GM19324 (cell line): ENCODE results near the gene STRIP1.
"Not testable (repeated sequence)": the region's sequence is repeated elsewhere in the genome, so short reads cannot be mapped to it uniquely, and the experiment has no call there.

Source experiments
- ATAC-seq: cut with Tn5 transposase; IDR thresholded peaks from one replicate; pipeline ENCODE4 v1.9.1; 2021; ENCODE audit warnings: mild to moderate bottlenecking, moderate library complexity; ENCODE audit not compliant: unreplicated experiment, low FRiP score

Gene STRIP1

GRCh38 chr1:110007046-110007830 lies 27.2 kb upstream of the STRIP1 start:
- ATAC-seq = no peak

GRCh38 chr1:110008971-110009565 lies 25.4 kb upstream of the STRIP1 start:
- no peak for ATAC-seq

GRCh38 chr1:110011527-110012041 lies 22.8 kb upstream of the STRIP1 start:
- ATAC-seq = peak; percentile 92

GRCh38 chr1:110012100-110012780 lies 22.2 kb upstream of the STRIP1 start:
- peak; percentile 52 for ATAC-seq

GRCh38 chr1:110017792-110018191 lies 16.6 kb upstream of the STRIP1 start:
- ATAC-seq = no peak

GRCh38 chr1:110018396-110018795 lies 16.0 kb upstream of the STRIP1 start:
- no peak for ATAC-seq

- ATAC-seq = no peak
Observed at GRCh38 chr1:110019770-110020169, 14.7 kb upstream of the STRIP1 start.

- no peak for ATAC-seq
Observed at GRCh38 chr1:110021285-110021684, 13.1 kb upstream of the STRIP1 start.

- no peak for ATAC-seq
Observed at GRCh38 chr1:110024613-110025012, 9.8 kb upstream of the STRIP1 start.

GRCh38 chr1:110030687-110031086 lies 3.7 kb upstream of the STRIP1 start:
- not testable (repeated sequence) for ATAC-seq

GRCh38 chr1:110032327-110032726 lies 2.1 kb upstream of the STRIP1 start:
- ATAC-seq = no peak

- ATAC-seq = no peak
Observed at GRCh38 chr1:110033421-110033820, 1.0 kb upstream of the STRIP1 start.

GRCh38 chr1:110034040-110034450 lies 379 bp upstream of the STRIP1 start:
- no peak for ATAC-seq

- ATAC-seq = no peak
Observed at GRCh38 chr1:110035236-110035752, 870 bp downstream of the STRIP1 start.

GRCh38 chr1:110038271-110038670 lies 3.8 kb downstream of the STRIP1 start:
- no peak for ATAC-seq

GRCh38 chr1:110039641-110040040 lies 5.2 kb downstream of the STRIP1 start:
- ATAC-seq = no peak

GRCh38 chr1:110040548-110040947 lies 6.1 kb downstream of the STRIP1 start:
- no peak for ATAC-seq

GRCh38 chr1:110043016-110043415 lies 8.6 kb downstream of the STRIP1 start:
- no peak for ATAC-seq

GRCh38 chr1:110047463-110047862 lies 13.0 kb downstream of the STRIP1 start:
- ATAC-seq = no peak

- ATAC-seq = no peak
Observed at GRCh38 chr1:110048240-110048639, 13.8 kb downstream of the STRIP1 start.

GRCh38 chr1:110048923-110049601 lies 14.6 kb downstream of the STRIP1 start:
- no peak for ATAC-seq
